K562 (cell line): ENCODE results near the gene PLA2G4F.

Source experiments
- CHD2 ChIP-seq: IDR thresholded peaks from 2 replicates; pipeline ENCODE4 v1.6.1; 2011; ENCODE audit warnings: low read depth, low read length
- MYBL2 ChIP-seq, 2 experiments: fragments of 450-650 bp in 1 of 2; sonication (generic) in 1 of 2; formaldehyde crosslinking in 1 of 2; IDR thresholded peaks; 2 replicates each; pipeline versions ENCODE4 v1.6.1 to v1.8.1; 2017 to 2022; ENCODE audit warnings: borderline replicate concordance in 1 of 2, inconsistent platforms in 1 of 2, low read depth in 1 of 2, mild to moderate bottlenecking in 1 of 2, missing genetic modification reagents in 1 of 2, moderate library complexity in 1 of 2
- NEUROD1 ChIP-seq: fragments of 150-350 bp; IDR thresholded peaks from 2 replicates; pipeline ENCODE4 v1.6.1; 2014; ENCODE audit warnings: borderline replicate concordance, low read length, low read depth; ENCODE audit not compliant: partially characterized antibody

GRCh38 chr15:42149493-42150218 lies 6.8 kb downstream of the PLA2G4F start:
- TF ChIP-seq MYBL2 (IDR thresholded peaks at IDR 0.05; ENCODE audit: low read depth) (no peak), MYBL2 (CRISPR knock-in tag; IDR thresholded peaks at IDR 0.05; ENCODE audit: borderline replicate concordance) (no peak), NEUROD1 (no peak), CHD2 (no peak)
